ENCODE measurements around the gene DMD.

Gene DMD

GRCh38 chrX:31337332-31337731 lies 1874.0 kb downstream of the DMD start:
- no peak overlapping the region for H3K4me2 ChIP-seq (ENCODE audit: low read length)
- no peak overlapping the region for H3K27ac ChIP-seq (ENCODE audit: low read length)
- H3K4me1 ChIP-seq (ENCODE audit: low read length) = peaks cover 4% of the 10 kb centered on the region; the same call in 1 of the 2 replicates
- H3K36me3 ChIP-seq (replicated peaks; ENCODE audit: low read depth, low read length) = no peaks in the 10 kb centered on the region
- H3K9me3 ChIP-seq (ENCODE audit: insufficient read depth, low read length) = no peaks in the 10 kb centered on the region
- no peaks in the 10 kb centered on the region for H4K20me1 ChIP-seq (ENCODE audit: insufficient read depth, low read length)
- H3K9ac ChIP-seq (ENCODE audit: low read length) = no peak overlapping the region
- H3K79me2 ChIP-seq (ENCODE audit: low read length) = no peaks in the 10 kb centered on the region
- H3K27me3 ChIP-seq (ENCODE audit: low read depth, low read length) = no peaks in the 10 kb centered on the region
- no peak overlapping the region for H3K4me3 ChIP-seq (ENCODE audit: low read length)
- no peak overlapping the region for H2AFZ ChIP-seq (ENCODE audit: low read depth, low read length)
- TF ChIP-seq EZH2phosphoT487 (IDR thresholded peaks at IDR 0.05; ENCODE audit: low read depth) (no peak), CTCF (IDR thresholded peaks at IDR 0.05; ENCODE audit: low read depth, low read length) (no peak)

- Histone ChIP-seq H3K4me2 (ENCODE audit: low read length) (no peak overlapping the region), H3K36me3 (replicated peaks; ENCODE audit: low read depth, low read length) (no peaks in the 10 kb centered on the region), H3K9ac (ENCODE audit: low read length) (no peak overlapping the region), H3K79me2 (ENCODE audit: low read length) (no peaks in the 10 kb centered on the region), H3K27me3 (ENCODE audit: low read depth, low read length) (no peaks in the 10 kb centered on the region), H2AFZ (ENCODE audit: low read depth, low read length) (no peak overlapping the region), H4K20me1 (ENCODE audit: insufficient read depth, low read length) (no peaks in the 10 kb centered on the region), H3K9me3 (ENCODE audit: insufficient read depth, low read length) (no peaks in the 10 kb centered on the region), H3K27ac (ENCODE audit: low read length) (no peak overlapping the region), H3K4me1 (ENCODE audit: low read length) (peaks cover 4% of the 10 kb centered on the region; the same call in 1 of the 2 replicates), H3K4me3 (ENCODE audit: low read length) (no peak overlapping the region)
- TF ChIP-seq CTCF (IDR thresholded peaks at IDR 0.05; ENCODE audit: low read depth, low read length) (no peak), EZH2phosphoT487 (IDR thresholded peaks at IDR 0.05; ENCODE audit: low read depth) (no peak)
Measured at GRCh38 chrX:31336419-31336818, 1874.9 kb downstream of the DMD start.

DNA sequence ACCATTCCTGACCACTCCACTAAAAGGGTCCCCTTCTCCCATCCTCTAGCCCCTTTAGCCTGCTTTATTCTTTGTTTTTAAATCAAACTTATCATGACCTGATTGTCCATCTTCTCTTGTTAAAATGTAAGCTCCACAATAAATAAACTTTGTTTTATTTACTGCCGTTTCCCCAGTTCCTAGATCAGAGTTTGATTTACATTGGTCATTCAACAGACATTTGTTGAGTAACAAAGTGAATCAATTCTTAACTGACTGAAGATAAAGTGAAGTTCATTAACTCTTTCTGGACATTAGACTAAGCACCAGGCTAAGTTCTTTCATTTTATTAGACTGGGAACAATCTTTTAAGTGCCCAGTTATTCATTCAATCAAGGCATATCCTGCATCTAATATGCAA lies 1876.4 kb downstream of the DMD start:
- H3K36me3 ChIP-seq (replicated peaks; ENCODE audit: low read depth, low read length) = no peaks in the 10 kb centered on the region
- no peaks in the 10 kb centered on the region for H3K27me3 ChIP-seq (ENCODE audit: low read depth, low read length)
- H4K20me1 ChIP-seq (ENCODE audit: insufficient read depth, low read length) = no peaks in the 10 kb centered on the region
- no peak for TF ChIP-seq CTCF (IDR thresholded peaks at IDR 0.05; ENCODE audit: low read depth, low read length)
- TF ChIP-seq EZH2phosphoT487 (IDR thresholded peaks at IDR 0.05; ENCODE audit: low read depth) = no peak
- H3K4me1 ChIP-seq (ENCODE audit: low read length) = peaks cover 7% of the 10 kb centered on the region; the same call in 1 of the 2 replicates
- no peaks in the 10 kb centered on the region for H3K9me3 ChIP-seq (ENCODE audit: insufficient read depth, low read length)
- no peak overlapping the region for H3K4me3 ChIP-seq (ENCODE audit: low read length)
- no peaks in the 10 kb centered on the region for H3K79me2 ChIP-seq (ENCODE audit: low read length)
- H3K27ac ChIP-seq (ENCODE audit: low read length) = no peak overlapping the region
- no peak overlapping the region for H3K4me2 ChIP-seq (ENCODE audit: low read length)
- no peak overlapping the region for H3K9ac ChIP-seq (ENCODE audit: low read length)
- no peak overlapping the region for H2AFZ ChIP-seq (ENCODE audit: low read depth, low read length)

GRCh38 chrX:31333165-31333831 lies 1878.1 kb downstream of the DMD start:
- no peak for TF ChIP-seq EZH2phosphoT487 (IDR thresholded peaks at IDR 0.05; ENCODE audit: low read depth)
- no peak for TF ChIP-seq CTCF (IDR thresholded peaks at IDR 0.05; ENCODE audit: low read depth, low read length)
- Histone ChIP-seq H3K36me3 (replicated peaks; ENCODE audit: low read depth, low read length) (no peaks in the 10 kb centered on the region), H3K27ac (ENCODE audit: low read length) (no peak overlapping the region), H3K9me3 (ENCODE audit: insufficient read depth, low read length) (no peaks in the 10 kb centered on the region), H3K27me3 (ENCODE audit: low read depth, low read length) (no peaks in the 10 kb centered on the region), H3K4me1 (ENCODE audit: low read length) (peaks cover 23% of the 10 kb centered on the region), H3K79me2 (ENCODE audit: low read length) (no peaks in the 10 kb centered on the region), H3K4me3 (ENCODE audit: low read length) (no peak overlapping the region), H3K9ac (ENCODE audit: low read length) (no peak overlapping the region), H3K4me2 (ENCODE audit: low read length) (no peak overlapping the region), H4K20me1 (ENCODE audit: insufficient read depth, low read length) (no peaks in the 10 kb centered on the region), H2AFZ (ENCODE audit: low read depth, low read length) (no peak overlapping the region)

Data from OCI-LY3 (cell line).